GM18858 (cell line): ENCODE data around the gene MPPE1.
"Not testable (repeated sequence)": the region's sequence is repeated elsewhere in the genome, so short reads cannot be mapped to it uniquely, and the experiment has no call there.

Experiments used
- ATAC-seq: cut with Tn5 transposase; IDR thresholded peaks from one replicate; pipeline ENCODE4 v1.9.1; 2021; ENCODE audit not compliant: unreplicated experiment

Gene MPPE1

DNA sequence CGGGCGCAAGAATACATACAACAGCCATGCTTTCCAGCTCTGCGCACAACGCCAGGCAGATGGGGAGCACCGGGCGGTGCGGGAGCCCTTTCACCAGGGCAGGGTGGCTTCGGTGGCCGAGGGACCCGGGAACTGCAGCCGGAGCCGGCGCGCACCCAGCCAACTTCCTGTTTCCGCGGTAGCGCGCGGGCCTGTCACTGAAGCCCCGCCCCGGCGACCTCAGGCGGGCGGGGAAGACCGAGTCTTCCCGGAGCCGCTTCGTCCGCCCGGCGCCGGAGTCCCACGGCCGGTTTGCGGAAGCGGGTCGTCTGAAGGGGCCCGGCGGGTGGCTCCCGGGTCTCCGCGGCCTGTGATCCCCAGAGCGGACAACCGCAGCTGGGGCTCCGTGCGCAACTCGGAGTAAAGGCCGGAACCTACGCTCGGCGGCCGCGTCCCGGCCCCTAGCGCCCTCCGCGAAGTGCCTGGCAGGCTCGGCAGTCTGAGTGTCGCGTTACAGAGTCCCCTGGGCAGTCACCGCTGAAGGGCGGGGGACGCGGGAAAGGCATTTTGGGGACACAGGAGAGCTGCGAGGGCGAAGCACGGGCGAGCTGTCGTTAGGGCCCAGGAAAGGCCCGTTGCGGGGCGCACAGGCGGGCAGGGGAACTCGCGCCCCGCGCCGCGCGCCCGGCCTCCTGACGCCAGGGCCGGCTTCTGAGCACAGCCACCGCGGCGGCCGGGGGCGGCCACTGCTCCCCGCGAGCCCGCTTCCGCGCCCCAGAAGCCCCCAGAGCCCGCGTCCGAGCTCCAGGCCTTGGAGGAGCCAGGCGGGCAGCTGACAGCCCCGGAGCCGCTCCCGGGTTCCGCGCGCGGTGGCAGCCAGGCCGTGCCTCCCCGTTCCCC, at the start of gene MPPE1:
Gene MPPE1, minus strand, starts transcription at position 136 of the 879 bp plus-strand sequence. CDS start 11,053 bp downstream, outside the sequence.
- peak; percentile 76 for ATAC-seq

- ATAC-seq = no peak
Measured at GRCh38 chr18:11957636-11958035, 49.5 kb upstream of the MPPE1 start.

GRCh38 chr18:11956371-11957308, 48.5 kb upstream of the MPPE1 start:
- ATAC-seq = no peak

- no peak for ATAC-seq
Measured at GRCh38 chr18:11955239-11956029, 47.3 kb upstream of the MPPE1 start.

DNA sequence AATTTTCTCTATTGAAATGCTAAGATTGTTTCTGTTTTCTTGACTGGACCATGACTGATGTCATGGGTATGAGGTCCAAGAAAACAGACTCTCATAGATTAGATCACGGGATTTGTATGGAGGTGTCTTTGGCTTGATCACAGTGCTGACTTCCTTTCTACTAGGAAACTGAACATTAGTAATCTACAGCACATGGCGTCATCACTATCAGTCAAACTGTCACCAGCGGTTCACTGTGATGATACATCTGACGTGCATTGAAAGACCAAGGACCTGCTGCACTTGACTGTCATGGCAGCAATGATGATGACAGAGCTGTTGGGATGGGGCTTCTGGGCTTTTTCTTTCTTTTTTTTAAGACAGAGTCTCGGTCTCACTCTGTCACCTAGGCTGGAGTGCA, 45.0 kb upstream of the MPPE1 start:
- no peak for ATAC-seq

DNA sequence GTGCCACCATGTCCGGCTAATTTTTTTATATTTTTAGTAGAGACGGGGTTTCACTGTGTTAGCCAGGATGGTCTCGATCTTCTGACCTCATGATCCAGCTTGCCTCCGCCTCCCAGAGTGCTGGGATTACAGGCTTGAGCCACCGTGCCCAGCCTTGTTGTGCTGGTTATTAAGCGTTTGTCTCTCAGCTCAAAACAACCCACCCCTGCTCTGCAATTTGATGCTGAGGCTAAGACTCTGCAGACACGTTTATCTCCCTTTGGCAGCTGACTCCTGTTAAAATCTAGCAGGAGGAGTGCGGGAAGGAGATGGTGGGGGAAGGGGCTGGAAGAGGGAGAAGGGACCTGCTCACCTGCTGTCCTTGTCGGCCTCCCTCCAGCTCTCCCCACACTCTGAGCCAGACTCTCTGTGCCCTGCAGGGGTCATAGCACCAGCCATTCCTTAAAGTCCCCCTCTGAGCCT, 43.3 kb upstream of the MPPE1 start:
- no peak for ATAC-seq

GRCh38 chr18:11950824-11951223, 42.7 kb upstream of the MPPE1 start:
- ATAC-seq = no peak

- ATAC-seq = no peak
Measured at GRCh38 chr18:11948852-11949523, 40.9 kb upstream of the MPPE1 start.

GRCh38 chr18:11947214-11948191, 39.4 kb upstream of the MPPE1 start:
- ATAC-seq = peak; percentile 85

DNA sequence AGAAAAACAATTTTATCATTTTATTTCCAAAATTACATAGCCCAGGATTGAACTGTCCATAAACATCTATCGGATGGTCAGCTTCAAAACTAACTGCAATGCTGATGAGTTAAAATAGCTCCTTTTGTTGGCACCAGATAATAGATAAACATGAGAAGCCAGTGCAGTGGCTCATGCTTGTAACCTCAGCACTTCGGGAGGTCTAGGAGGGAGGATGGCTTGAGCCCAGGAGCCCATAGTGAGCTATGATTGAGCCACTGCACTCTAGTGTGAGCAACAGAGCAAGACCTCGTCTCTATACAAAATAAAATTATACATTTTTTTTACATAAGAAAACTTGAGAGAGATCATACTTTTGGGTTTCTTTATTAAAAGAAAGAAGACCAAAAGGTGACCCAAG, 38.6 kb upstream of the MPPE1 start:
- no peak for ATAC-seq

DNA sequence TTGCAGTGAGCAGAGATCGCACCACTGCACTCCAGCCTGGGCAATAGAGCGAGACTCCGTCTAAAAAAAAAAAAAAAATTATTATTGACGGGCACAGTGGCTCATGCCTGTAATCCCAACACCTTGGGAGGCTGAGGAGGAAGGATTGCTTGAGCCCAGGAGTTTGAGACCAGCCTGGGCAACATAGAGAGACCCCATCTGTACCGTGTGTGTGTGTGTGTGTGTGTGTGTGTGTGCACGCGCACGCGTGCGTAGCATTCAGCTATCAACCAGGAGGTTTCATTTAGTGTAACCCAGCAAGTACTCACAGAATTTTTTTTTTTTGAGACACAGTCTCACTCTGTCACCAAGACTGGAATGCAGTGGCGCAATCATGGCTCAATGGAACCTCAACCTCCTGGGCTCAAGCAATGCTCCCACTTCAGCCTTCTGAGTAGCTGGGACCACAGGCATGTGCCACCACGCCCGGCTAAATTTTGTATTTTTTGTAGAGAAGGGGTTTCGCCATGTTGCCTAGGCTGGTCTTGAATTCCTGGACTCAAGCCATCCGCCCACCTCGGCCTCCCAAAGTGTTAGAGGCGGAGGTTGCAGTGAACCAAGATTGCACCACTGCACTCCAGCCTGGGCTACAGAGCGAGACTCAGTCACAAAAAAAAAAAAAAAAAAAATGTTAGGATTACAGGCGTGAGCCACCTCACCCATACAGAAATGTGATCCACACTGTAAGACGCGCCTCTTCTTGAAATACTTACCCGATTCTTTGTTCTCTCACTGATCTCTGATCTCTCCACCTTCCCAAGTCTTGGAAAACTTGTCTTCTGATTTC, 37.9 kb upstream of the MPPE1 start:
- ATAC-seq = not testable (repeated sequence)

GRCh38 chr18:11944786-11945185, 36.7 kb upstream of the MPPE1 start:
- no peak for ATAC-seq

DNA sequence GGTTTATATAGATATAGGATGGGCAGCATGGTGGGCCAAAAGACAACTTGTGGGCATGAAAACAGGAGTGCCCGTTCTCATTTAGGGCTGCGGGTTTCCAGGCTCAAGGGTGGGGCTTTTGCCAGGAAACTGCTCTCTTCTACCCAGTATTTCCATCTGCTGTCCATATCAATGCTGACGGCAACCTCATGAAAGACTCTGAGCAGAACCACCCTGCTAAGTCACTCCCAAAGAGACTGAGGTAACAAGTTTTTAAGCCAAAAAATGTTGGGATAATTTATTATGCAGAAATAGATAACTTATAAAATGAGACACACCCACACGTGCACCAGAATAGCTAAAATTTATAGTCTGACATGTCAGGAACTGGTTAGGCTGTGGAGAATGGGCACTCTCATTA, 36.1 kb upstream of the MPPE1 start:
- no peak for ATAC-seq

- no peak for ATAC-seq
Measured at GRCh38 chr18:11943551-11943950, 35.4 kb upstream of the MPPE1 start.

DNA sequence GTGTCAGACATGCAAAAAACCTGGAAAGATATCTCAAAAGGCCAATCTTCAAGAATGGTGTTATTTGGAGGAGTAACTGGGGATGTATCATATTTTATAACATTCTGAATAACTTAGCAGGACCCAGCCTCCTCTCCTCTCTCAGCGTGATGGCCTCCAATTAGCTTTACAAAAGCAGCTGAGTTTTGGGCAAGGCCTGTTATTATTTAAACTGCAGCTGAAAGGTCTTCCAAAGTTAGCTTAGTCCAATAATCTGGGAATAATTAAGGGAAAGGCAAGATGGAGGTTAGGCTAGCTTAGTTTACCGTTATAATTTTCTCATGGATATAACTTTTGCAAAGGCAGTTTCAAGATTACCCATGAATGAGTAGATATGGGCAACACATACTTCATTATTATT, 32.8 kb upstream of the MPPE1 start:
- no peak for ATAC-seq

DNA sequence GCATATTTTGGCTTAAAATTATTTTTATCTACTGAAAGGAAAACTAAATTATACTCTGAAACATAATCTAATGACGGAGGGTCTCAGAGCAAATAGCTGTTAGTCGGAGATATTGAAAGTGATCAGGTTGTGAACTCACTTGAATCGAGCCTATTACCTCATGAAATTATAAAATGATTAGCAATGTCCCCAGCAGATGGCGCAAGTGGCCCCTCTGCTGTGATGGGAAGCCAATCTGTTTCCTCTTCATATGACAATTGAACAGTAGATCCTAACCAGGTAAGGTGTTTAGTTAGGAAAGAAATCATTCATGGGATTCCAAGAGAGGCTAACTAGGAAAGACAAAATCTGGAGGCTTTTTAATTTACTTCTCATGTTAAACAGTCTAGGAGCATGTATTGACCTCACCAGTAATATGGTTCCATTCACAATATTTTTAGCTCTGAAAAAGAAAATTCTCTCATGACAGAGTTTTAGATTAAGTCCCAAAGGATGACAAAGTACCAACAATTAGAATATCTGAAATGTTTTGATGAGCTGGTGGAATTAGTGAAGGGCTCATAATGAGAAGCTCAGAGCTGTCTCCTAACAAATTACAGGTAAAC, 29.9 kb upstream of the MPPE1 start:
- ATAC-seq = no peak

DNA sequence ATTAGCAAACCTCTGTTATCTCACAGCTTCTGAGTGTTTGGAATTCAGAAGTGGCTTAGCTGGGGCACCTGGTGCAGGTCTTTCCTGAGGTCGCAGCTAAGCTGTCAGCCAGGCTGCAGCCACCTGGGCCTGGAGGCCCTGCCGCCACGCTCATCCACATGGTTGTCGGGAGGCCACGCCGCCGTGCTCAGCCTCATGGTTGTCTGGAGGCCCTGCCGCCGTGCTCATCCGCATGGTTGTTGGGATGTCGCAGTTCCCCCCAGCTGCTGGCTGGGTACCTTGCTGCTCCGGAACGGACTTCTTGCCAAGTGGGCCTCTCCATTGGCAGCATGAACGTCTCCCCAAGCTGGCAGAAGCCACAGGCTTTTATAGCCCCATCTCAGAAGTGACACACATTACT, 24.3 kb upstream of the MPPE1 start:
- ATAC-seq = no peak

DNA sequence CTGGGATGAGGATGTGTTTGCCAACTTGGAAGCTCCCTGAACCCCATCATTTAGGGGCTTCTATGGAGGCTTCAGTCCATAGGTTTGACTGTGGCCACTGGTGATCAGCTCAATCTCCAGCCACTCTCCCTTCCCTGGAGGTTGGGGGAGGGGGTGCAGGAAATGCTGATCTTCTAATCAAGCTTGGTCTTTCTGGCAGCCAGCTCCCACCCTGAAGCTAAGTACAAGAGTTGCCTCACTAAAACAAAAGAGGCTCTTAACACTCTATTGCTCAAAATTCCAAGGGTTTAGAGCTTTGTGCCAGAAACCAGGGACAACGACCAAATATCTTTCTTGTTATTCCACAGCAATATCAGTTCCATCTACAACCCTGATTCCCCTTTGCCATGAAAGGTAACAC, 19.4 kb upstream of the MPPE1 start:
- no peak for ATAC-seq
